NK-92 (cell line): ENCODE results near the gene MAGOH.
"Not testable (repeated sequence)": the region's sequence is repeated elsewhere in the genome, so short reads cannot be mapped to it uniquely, and the experiment has no call there.

Experiments used
- DNase-seq: peaks from one replicate; lab custom pipeline; 2025; ENCODE audit not compliant: unreplicated experiment; lab: John Stamatoyannopoulos, UW

MAGOH gene

GRCh38 chr1:53241828-53242227 is 3.5 kb upstream of the MAGOH start:
- no peak for DNase-seq

- no peak for DNase-seq
Observed at GRCh38 chr1:53237638-53238037, 680 bp downstream of the MAGOH start.

GRCh38 chr1:53220962-53221286 is 17.4 kb downstream of the MAGOH start:
- no peak for DNase-seq

- peak; percentile 27 for DNase-seq
Observed at GRCh38 chr1:53220171-53220961, 18.0 kb downstream of the MAGOH start, which contains the start of gene CZIB. CZIB (minus strand) TSS chr1:53220634; CDS start chr1:53220575, 59 bp downstream.

GRCh38 chr1:53219711-53220110 is 18.6 kb downstream of the MAGOH start:
- DNase-seq, result no peak

- DNase-seq, result no peak
Observed at GRCh38 chr1:53218201-53218600, 20.1 kb downstream of the MAGOH start.

GRCh38 chr1:53214376-53214940 is 23.9 kb downstream of the MAGOH start:
- no peak for DNase-seq

GRCh38 chr1:53210954-53211353 is 27.4 kb downstream of the MAGOH start:
- DNase-seq, result no peak

- DNase-seq, result no peak
Observed at GRCh38 chr1:53210352-53210751, 28.0 kb downstream of the MAGOH start.

GRCh38 chr1:53207726-53208125 is 30.6 kb downstream of the MAGOH start:
- no peak for DNase-seq

- no peak for DNase-seq
Observed at GRCh38 chr1:53206735-53207379, 31.5 kb downstream of the MAGOH start.

- not testable (repeated sequence) for DNase-seq
Observed at GRCh38 chr1:53206083-53206685, 32.1 kb downstream of the MAGOH start.

- not testable (repeated sequence) for DNase-seq
Observed at GRCh38 chr1:53205496-53205895, 32.8 kb downstream of the MAGOH start.

- no peak for DNase-seq
Observed at GRCh38 chr1:53203466-53203865, 34.9 kb downstream of the MAGOH start.

- no peak for DNase-seq
Observed at GRCh38 chr1:53198241-53198651, 40.1 kb downstream of the MAGOH start.

GRCh38 chr1:53197291-53198200 is 40.8 kb downstream of the MAGOH start:
- no peak for DNase-seq

GRCh38 chr1:53196485-53197290 is 41.6 kb downstream of the MAGOH start, which contains the start of gene CPT2:
CPT2 (plus strand) TSS chr1:53196824; CDS start chr1:53196944, 120 bp downstream.
- peak; percentile 27 for DNase-seq

- no peak for DNase-seq
Observed at GRCh38 chr1:53196017-53196484, 42.3 kb downstream of the MAGOH start.

- DNase-seq, result no peak
Observed at GRCh38 chr1:53195246-53196016, 42.9 kb downstream of the MAGOH start.
